ENCODE measurements around the gene MUC12. TPM values are rescaled to one million over a fixed set of nuclear protein-coding genes. Genes with fewer than 3 reads are reported as not detected.

MUC12 gene
- total and polyA plus RNA-seq, 2 donors (not counting 3 experiments of a cell fraction or from before 2014, with no cell fraction given), result not detected

DNA sequence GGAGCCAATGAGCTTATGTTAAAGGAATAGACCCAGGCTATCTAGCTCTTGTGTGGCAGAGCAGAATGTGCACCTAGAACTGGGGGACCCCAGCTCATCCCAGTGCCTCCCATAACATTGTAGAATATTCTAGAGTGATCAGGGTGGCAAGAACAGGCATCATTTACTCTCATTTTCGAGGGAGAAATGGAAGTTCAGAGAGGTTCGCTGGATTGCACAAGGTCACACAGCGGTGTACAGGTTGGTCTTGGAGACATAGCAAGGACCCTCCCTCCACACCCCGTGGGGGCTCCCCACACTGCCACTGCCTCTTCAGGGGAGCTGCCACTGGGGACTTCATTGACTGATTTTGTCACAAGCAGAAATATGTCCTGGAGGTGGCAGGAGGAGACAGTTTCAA, 8.9 kb downstream of the MUC12 start:
- Histone ChIP-seq H2AFZ (ENCODE audit: low read depth, low read length) (no peak overlapping the region), H3K9ac (replicated peaks; ENCODE audit: extremely low read depth, insufficient read depth, low read length) (no peak overlapping the region), H3K9me1 (replicated peaks; ENCODE audit: control insufficient read depth, extremely low read depth, insufficient read depth, low read length) (no peaks in the 10 kb centered on the region), H3K4me3 (replicated peaks in 1 of 3; ENCODE audit: insufficient read depth in 1 of 3, low read depth in 1 of 3, low read length in 3 of 3) (no peak overlapping the region), H3K4me1 (ENCODE audit: control insufficient read depth, extremely low read depth, insufficient read depth, low read length) (no peaks in the 10 kb centered on the region), H3K9me3 (replicated peaks; ENCODE audit: control insufficient read depth, insufficient read depth, low read length) (no peaks in the 10 kb centered on the region), H3K27ac (ENCODE audit: insufficient read depth, low read depth, low read length) (no peak overlapping the region), H3K27me3 (ENCODE audit: control insufficient read depth in 2 of 2, insufficient read depth in 2 of 2, low read length in 2 of 2) (peaks cover 0 to 2% of the 10 kb centered on the region in 2 experiments), H3K4me2 (ENCODE audit: insufficient read depth, low read length) (no peak overlapping the region), H3K79me2 (ENCODE audit: control insufficient read depth, insufficient read depth, low read length) (no peaks in the 10 kb centered on the region), H3K36me3 (ENCODE audit: control insufficient read depth in 2 of 2, extremely low read depth in 1 of 2, insufficient read depth in 2 of 2, low read length in 2 of 2) (no peaks in the 10 kb centered on the region), H4K20me1 (replicated peaks; ENCODE audit: control insufficient read depth, extremely low read depth, insufficient read depth, low read length) (no peaks in the 10 kb centered on the region)
- ChIA-PET POLR2A (no interaction called here), CTCF (interaction anchor here (0.6 to 1.6 kb wide), 3 partner anchors 9 to 81 kb away, joined by 3 to 6 read pairs (median 3); no protein-coding TSS in a partner anchor)
- BruUV-seq (replicated peaks), result no TSS peak
- TF ChIP-seq FOS (IDR thresholded peaks at IDR 0.05; ENCODE audit: borderline replicate concordance, insufficient read depth, low read length) (no peak), JUN (IDR thresholded peaks at IDR 0.05; ENCODE audit: borderline replicate concordance, insufficient read depth, insufficient read length, low read depth) (no peak), EZH2 (IDR thresholded peaks at IDR 0.05; ENCODE audit: borderline replicate concordance, low read depth, low read length, severe bottlenecking) (no peak), CTCF (IDR thresholded peaks at IDR 0.05; ENCODE audit: extremely low read depth in 1 of 2, insufficient read depth in 1 of 2, low read depth in 1 of 2, low read length in 2 of 2) (no peak), MAX (IDR thresholded peaks at IDR 0.05; ENCODE audit: insufficient read depth, insufficient read length) (no peak), MYC (IDR thresholded peaks at IDR 0.05; ENCODE audit: low read depth, low read length) (no peak), POLR2A (IDR thresholded peaks at IDR 0.05; ENCODE audit: low read depth, low read length) (no peak), POLR2AphosphoS5 (IDR thresholded peaks at IDR 0.05; ENCODE audit: insufficient read depth, low read depth, low read length) (no peak), GATA2 (IDR thresholded peaks at IDR 0.05; ENCODE audit: insufficient read depth, insufficient read length, low read depth, low read length) (no peak)
- intact Hi-C loops (cut with micrococcal nuclease) (no loop called here), dilution Hi-C loops (cut with MboI; ENCODE audit: extremely low pct_ligation_motif_present, low sequenced_read_pairs) (no loop called here)
- FAIRE-seq, result no peak
- no peak for DNase-seq (ENCODE audit: low read depth, low spot score)

All from endothelial cell of umbilical vein (primary cell).